IMR-90 (cell line): ENCODE data around the gene FAM219A.

Experiments
- CEBPB ChIP-seq: IDR thresholded peaks from 2 replicates; pipeline ENCODE4 v1.6.1; 2012; ENCODE audit warnings: low read depth, low read length, improper control_type of control experiment
- POLR2A ChIP-seq: IDR thresholded peaks from 2 replicates; pipeline ENCODE4 v1.6.1; 2012; ENCODE audit warnings: mild to moderate bottlenecking, low read depth, low read length

GRCh38 chr9:34431667-34432066 lies 26.7 kb downstream of the FAM219A start:
- no peak for TF ChIP-seq CEBPB
- TF ChIP-seq POLR2A, result no peak
